Neural cell (in vitro differentiated cells): ENCODE measurements around the gene CST4. TPM values are rescaled to one million over a fixed set of nuclear protein-coding genes. Genes with fewer than 3 reads are reported as not detected.

ENCODE experiments used
- H2AFZ ChIP-seq: fragments of 200-600, 300-800 bp; sonication (generic), shearing (Covaris generic); 2 replicates; pipeline ENCODE4 v1.6.0; 2014; ENCODE audit warnings: low read depth, mild to moderate bottlenecking, antibody characterized with exemption, low read length, moderate library complexity
- H3F3A ChIP-seq: fragments of 200-600 bp; shearing (Covaris generic); 2 replicates; pipeline ENCODE4 v1.6.1; 2016; ENCODE audit warnings: mild to moderate bottlenecking, moderate library complexity, mixed read lengths, antibody characterized with exemption, low read length; ENCODE audit not compliant: insufficient read depth, poor library complexity, severe bottlenecking
- H3K27ac ChIP-seq: fragments of 200-600, 300-800 bp; sonication (generic), shearing (Covaris generic); 2 replicates; pipeline ENCODE4 v1.5.1; 2014; ENCODE audit warnings: mild to moderate bottlenecking, low read length, moderate library complexity
- H3K27me3 ChIP-seq: fragments of 300-800, 200-600 bp; sonication (generic), shearing (Covaris generic); 2 replicates; pipeline ENCODE4 v1.6.0; 2014; ENCODE audit warnings: mild to moderate bottlenecking, low read depth, low read length, moderate library complexity; ENCODE audit not compliant: insufficient read depth
- H3K36me3 ChIP-seq: fragments of 300-800, 200-600 bp; sonication (generic), shearing (Covaris generic); 2 replicates; pipeline ENCODE4 v1.5.1; 2014; ENCODE audit warnings: mild to moderate bottlenecking, antibody characterized with exemption, low read length, moderate library complexity; ENCODE audit not compliant: insufficient read depth
- H3K4me2 ChIP-seq: fragments of 300-800, 200-600 bp; sonication (generic), shearing (Covaris generic); 2 replicates; pipeline ENCODE4 v1.6.0; 2014; ENCODE audit warnings: mild to moderate bottlenecking, low read length
- H3K4me3 ChIP-seq: fragments of 300-800, 200-600 bp; sonication (generic), shearing (Covaris generic); 2 replicates; pipeline ENCODE4 v1.5.1; 2014; ENCODE audit warnings: mild to moderate bottlenecking, low read length, moderate library complexity
- H3K79me2 ChIP-seq: fragments of 200-600 bp; shearing (Covaris generic); replicated peaks from 2 replicates; pipeline ENCODE4 v1.6.0; 2014; ENCODE audit warnings: mild to moderate bottlenecking, low read length, moderate library complexity; ENCODE audit not compliant: insufficient read depth
- H3K9ac ChIP-seq: fragments of 300-800, 200-600 bp; sonication (generic), shearing (Covaris generic); 2 replicates; pipeline ENCODE4 v1.6.1; 2016; ENCODE audit warnings: mild to moderate bottlenecking, low read length, mixed read lengths
- H3K9me2 ChIP-seq: fragments of 200-600 bp; shearing (Covaris generic); 2 replicates; pipeline ENCODE4 v1.6.1; 2016; ENCODE audit warnings: mild to moderate bottlenecking, low read length, mixed read lengths; ENCODE audit not compliant: insufficient read depth
- H3K9me3 ChIP-seq: fragments of 200-600, 300-800 bp; sonication (generic), shearing (Covaris generic); 2 replicates; pipeline ENCODE4 v1.6.1; 2016; ENCODE audit warnings: mild to moderate bottlenecking, mixed run types, low read length, moderate library complexity, mixed read lengths
- H4K20me1 ChIP-seq: fragments of 200-600 bp; shearing (Covaris generic); 2 replicates; pipeline ENCODE4 v1.6.1; 2016; ENCODE audit warnings: mild to moderate bottlenecking, mixed run types; ENCODE audit not compliant: insufficient read depth
- EP300 ChIP-seq: fragments of 450-650 bp; conservative IDR thresholded peaks from 2 replicates; pipeline ENCODE4 v1.6.1; 2014; ENCODE audit warnings: antibody characterized with exemption, mild to moderate bottlenecking, moderate library complexity; ENCODE audit not compliant: poor library complexity, severe bottlenecking
- EZH2 ChIP-seq: fragments of 200-600, 300-800 bp; shearing (Covaris generic), sonication (generic); IDR thresholded peaks from 2 replicates; pipeline ENCODE4 v1.6.1; 2014; ENCODE audit warnings: antibody characterized with exemption, low read length, borderline replicate concordance, mild to moderate bottlenecking; ENCODE audit not compliant: insufficient read depth, poor library complexity, severe bottlenecking
- MXI1 ChIP-seq: fragments of 450-650 bp; conservative IDR thresholded peaks from 2 replicates; pipeline ENCODE4 v1.6.1; 2014; ENCODE audit warnings: antibody characterized with exemption, mild to moderate bottlenecking; ENCODE audit not compliant: poor library complexity, severe bottlenecking
- POLR2AphosphoS5 ChIP-seq: IDR thresholded peaks from 2 replicates; pipeline ENCODE4 v1.6.1; 2012
- RAD21 ChIP-seq: fragments of 450-650 bp; conservative IDR thresholded peaks from 2 replicates; pipeline ENCODE4 v1.6.1; 2014; ENCODE audit warnings: antibody characterized with exemption, mild to moderate bottlenecking, moderate library complexity
- SMC3 ChIP-seq: fragments of 450-650 bp; conservative IDR thresholded peaks from 2 replicates; pipeline ENCODE4 v1.6.1; 2014; ENCODE audit warnings: antibody characterized with exemption, mild to moderate bottlenecking, moderate library complexity; ENCODE audit not compliant: poor library complexity
- TAF1 ChIP-seq: IDR thresholded peaks from 2 replicates; pipeline ENCODE4 v1.6.1; 2012; ENCODE audit warnings: low read depth
- polyA plus RNA-seq: library from polyadenylated mRNA; depleted of rRNA; stranded (reverse); fragments of >200 nt; gene quantifications from 2 replicates; pipeline ENCODE4 v1.2.3, GENCODE V29; 2014
- TF ChIP-seq, protein P1 (sequence below): IDR thresholded peaks from 2 replicates; pipeline ENCODE4 v1.6.1; 2012; ENCODE audit warnings: borderline replicate concordance
- TF ChIP-seq, protein P2 (sequence below): fragments of 450-650 bp; IDR thresholded peaks from 2 replicates; pipeline ENCODE4 v1.5.1; 2014; ENCODE audit warnings: antibody characterized with exemption, mild to moderate bottlenecking, moderate library complexity; ENCODE audit not compliant: poor library complexity, severe bottlenecking

CST4 gene
- polyA plus RNA-seq, 1 donor from 2014 or later = not detected

DNA sequence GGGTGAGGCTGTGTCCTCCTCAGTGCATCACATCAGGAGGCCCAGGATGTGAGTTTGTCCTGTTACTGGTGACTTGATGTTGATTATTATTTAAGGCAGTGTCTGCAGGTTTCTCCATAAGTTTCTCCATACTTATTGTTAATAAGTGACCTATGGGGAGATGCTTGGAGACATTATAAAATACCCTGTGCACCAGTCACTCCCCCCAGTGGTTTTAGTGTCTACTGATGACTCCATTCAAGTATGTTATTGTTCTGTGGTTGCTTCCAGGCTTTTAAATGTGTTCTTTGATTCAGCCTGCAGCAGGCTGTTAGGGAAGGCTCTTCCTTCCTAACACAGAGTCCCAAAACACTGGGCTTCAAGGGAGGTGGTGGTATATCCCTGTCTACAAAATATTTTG lies 36.5 kb downstream of the CST4 start:
- no peaks in the 10 kb centered on the region for H3K79me2 ChIP-seq

DNA sequence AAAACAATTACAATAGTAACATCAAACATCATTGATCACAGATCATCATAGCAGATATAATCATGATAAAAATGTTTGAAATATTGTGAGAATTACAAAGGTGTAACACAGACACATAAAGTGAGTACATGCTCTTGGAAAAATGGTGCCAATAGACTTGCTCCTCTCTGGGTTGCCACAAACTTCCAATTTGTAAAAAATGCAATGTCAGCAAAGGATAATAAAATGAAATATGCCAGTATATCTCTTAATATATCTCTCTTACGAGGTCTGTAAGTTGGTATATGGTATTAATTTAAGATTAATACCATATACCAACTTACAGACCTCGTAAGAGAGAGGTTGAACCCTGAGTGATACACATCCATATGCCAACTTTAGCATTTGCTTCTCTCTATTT lies 37.7 kb downstream of the CST4 start:
- no peak overlapping the region for H3K27ac ChIP-seq
- no peak overlapping the region for H3K9ac ChIP-seq
- H3K27me3 ChIP-seq = no peaks in the 10 kb centered on the region
- H3F3A ChIP-seq = no peaks in the 10 kb centered on the region
- no peaks in the 10 kb centered on the region for H3K79me2 ChIP-seq
- H3K36me3 ChIP-seq = no peaks in the 10 kb centered on the region
- H3K9me3 ChIP-seq = no peaks in the 10 kb centered on the region
- H3K4me3 ChIP-seq = no peak overlapping the region
- no peaks in the 10 kb centered on the region for H4K20me1 ChIP-seq
- TF ChIP-seq MXI1 (no peak), RAD21 (no peak), SMC3 (no peak), TAF1 (no peak), EP300 (no peak), EZH2 (no peak), POLR2AphosphoS5 (no peak)
- TF ChIP-seq, protein P1, sequence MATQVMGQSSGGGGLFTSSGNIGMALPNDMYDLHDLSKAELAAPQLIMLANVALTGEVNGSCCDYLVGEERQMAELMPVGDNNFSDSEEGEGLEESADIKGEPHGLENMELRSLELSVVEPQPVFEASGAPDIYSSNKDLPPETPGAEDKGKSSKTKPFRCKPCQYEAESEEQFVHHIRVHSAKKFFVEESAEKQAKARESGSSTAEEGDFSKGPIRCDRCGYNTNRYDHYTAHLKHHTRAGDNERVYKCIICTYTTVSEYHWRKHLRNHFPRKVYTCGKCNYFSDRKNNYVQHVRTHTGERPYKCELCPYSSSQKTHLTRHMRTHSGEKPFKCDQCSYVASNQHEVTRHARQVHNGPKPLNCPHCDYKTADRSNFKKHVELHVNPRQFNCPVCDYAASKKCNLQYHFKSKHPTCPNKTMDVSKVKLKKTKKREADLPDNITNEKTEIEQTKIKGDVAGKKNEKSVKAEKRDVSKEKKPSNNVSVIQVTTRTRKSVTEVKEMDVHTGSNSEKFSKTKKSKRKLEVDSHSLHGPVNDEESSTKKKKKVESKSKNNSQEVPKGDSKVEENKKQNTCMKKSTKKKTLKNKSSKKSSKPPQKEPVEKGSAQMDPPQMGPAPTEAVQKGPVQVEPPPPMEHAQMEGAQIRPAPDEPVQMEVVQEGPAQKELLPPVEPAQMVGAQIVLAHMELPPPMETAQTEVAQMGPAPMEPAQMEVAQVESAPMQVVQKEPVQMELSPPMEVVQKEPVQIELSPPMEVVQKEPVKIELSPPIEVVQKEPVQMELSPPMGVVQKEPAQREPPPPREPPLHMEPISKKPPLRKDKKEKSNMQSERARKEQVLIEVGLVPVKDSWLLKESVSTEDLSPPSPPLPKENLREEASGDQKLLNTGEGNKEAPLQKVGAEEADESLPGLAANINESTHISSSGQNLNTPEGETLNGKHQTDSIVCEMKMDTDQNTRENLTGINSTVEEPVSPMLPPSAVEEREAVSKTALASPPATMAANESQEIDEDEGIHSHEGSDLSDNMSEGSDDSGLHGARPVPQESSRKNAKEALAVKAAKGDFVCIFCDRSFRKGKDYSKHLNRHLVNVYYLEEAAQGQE = no peak
- TF ChIP-seq, protein P2, sequence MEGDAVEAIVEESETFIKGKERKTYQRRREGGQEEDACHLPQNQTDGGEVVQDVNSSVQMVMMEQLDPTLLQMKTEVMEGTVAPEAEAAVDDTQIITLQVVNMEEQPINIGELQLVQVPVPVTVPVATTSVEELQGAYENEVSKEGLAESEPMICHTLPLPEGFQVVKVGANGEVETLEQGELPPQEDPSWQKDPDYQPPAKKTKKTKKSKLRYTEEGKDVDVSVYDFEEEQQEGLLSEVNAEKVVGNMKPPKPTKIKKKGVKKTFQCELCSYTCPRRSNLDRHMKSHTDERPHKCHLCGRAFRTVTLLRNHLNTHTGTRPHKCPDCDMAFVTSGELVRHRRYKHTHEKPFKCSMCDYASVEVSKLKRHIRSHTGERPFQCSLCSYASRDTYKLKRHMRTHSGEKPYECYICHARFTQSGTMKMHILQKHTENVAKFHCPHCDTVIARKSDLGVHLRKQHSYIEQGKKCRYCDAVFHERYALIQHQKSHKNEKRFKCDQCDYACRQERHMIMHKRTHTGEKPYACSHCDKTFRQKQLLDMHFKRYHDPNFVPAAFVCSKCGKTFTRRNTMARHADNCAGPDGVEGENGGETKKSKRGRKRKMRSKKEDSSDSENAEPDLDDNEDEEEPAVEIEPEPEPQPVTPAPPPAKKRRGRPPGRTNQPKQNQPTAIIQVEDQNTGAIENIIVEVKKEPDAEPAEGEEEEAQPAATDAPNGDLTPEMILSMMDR = no peak
- no peak overlapping the region for H3K4me2 ChIP-seq
- no peak overlapping the region for H2AFZ ChIP-seq
- no peaks in the 10 kb centered on the region for H3K9me2 ChIP-seq

More for the DNA sequence above, 36.5 kb downstream of the CST4 start:
- Histone ChIP-seq H3F3A (no peaks in the 10 kb centered on the region), H3K9me2 (no peaks in the 10 kb centered on the region), H3K4me2 (no peak overlapping the region), H3K27me3 (no peaks in the 10 kb centered on the region), H3K36me3 (no peaks in the 10 kb centered on the region), H3K4me3 (no peak overlapping the region), H3K9me3 (no peaks in the 10 kb centered on the region), H3K27ac (no peak overlapping the region), H2AFZ (no peak overlapping the region), H4K20me1 (no peaks in the 10 kb centered on the region), H3K9ac (no peak overlapping the region)
- TF ChIP-seq TAF1 = no peak
- TF ChIP-seq POLR2AphosphoS5 = no peak
- TF ChIP-seq EP300 = no peak
- no peak for TF ChIP-seq SMC3
- TF ChIP-seq, protein P1 = no peak
